A549 (cell line): Measurements from ENCODE around the gene IGFBP4. TPM values are rescaled to one million over a fixed set of nuclear protein-coding genes. Genes with fewer than 3 reads are reported as not detected.

Source experiments
- ATAC-seq, 2 experiments: fragments of 200-7000 bp in 1 of 2; fragments of >200 bp in 1 of 2; cut with Nextera tagmentation in 1 of 2; cut with Tn5 transposase in 1 of 2; 3 replicates each; pipeline versions ENCODE4 v1.8.0 to v1.9.1; 2018 to 2020; ENCODE audit warnings: mild to moderate bottlenecking in 1 of 2, moderate library complexity in 1 of 2
- CTCF ChIA-PET: fragments of 300-600 bp; sonication (Branson Sonifier 250); formaldehyde crosslinking; extraction: SDS; loops from one replicate; lab custom pipeline; 2021; ENCODE audit warnings: antibody characterized with exemption, inconsistent platforms; lab: Yijun Ruan, JAX
- POLR2A ChIA-PET: fragments of 350-600 bp; formaldehyde crosslinking; extraction: SDS; loops from one replicate; lab custom pipeline; 2021; ENCODE audit warnings: antibody characterized with exemption, inconsistent platforms; lab: Yijun Ruan, JAX
- DNase-seq, 2 experiments: peaks; one replicate each; pipeline versions ENCODE4 v3.0.0 to v3.0.0-alpha.2; 2011 to 2016; ENCODE audit warnings: low read depth in 1 of 2, low spot score in 1 of 2
- FAIRE-seq: peaks from 2 replicates; lab custom pipeline; 2011; peaks lifted over from hg19 to GRCh38; lab: Jason Lieb, UNC
- H3K27ac ChIP-seq, 2 experiments: fragments of >200 bp; sonication (Bioruptor Twin); formaldehyde crosslinking; 3 replicates each; pipeline ENCODE4 v1.5.1; 2016 to 2017
- H3K4me1 ChIP-seq: fragments of >200 bp; sonication (Bioruptor Twin); formaldehyde crosslinking; 3 replicates; pipeline ENCODE4 v1.6.1; 2016
- H3K4me2 ChIP-seq: fragments of >200 bp; sonication (Bioruptor Twin); formaldehyde crosslinking; 3 replicates; pipeline ENCODE4 v1.6.1; 2016
- H3K4me3 ChIP-seq: fragments of >200 bp; sonication (Bioruptor Twin); formaldehyde crosslinking; 3 replicates; pipeline ENCODE4 v1.5.1; 2016
- H3K9me3 ChIP-seq: fragments of >200 bp; sonication (Bioruptor Twin); formaldehyde crosslinking; 3 replicates; pipeline ENCODE4 v1.6.1; 2016
- BHLHE40 ChIP-seq: IDR thresholded peaks from 2 replicates; pipeline ENCODE4 v1.6.1; 2012; ENCODE audit warnings: low read depth, low read length, inconsistent platforms
- CEBPB ChIP-seq, 2 experiments: fragments of >200 bp in 1 of 2; sonication (Bioruptor Twin) in 1 of 2; formaldehyde crosslinking in 1 of 2; IDR thresholded peaks; 2 replicates each; pipeline ENCODE4 v1.6.1; 2012 to 2016
- CHD2 ChIP-seq: fragments of 150-350 bp; IDR thresholded peaks from 2 replicates; pipeline ENCODE4 v1.6.1; 2014; ENCODE audit warnings: low read length; ENCODE audit not compliant: partially characterized antibody
- EHF ChIP-seq: fragments of 250-450 bp; sonication (Bioruptor Pico); IDR thresholded peaks from 2 replicates; pipeline ENCODE4 v1.5.0; 2020; ENCODE audit warnings: mild to moderate bottlenecking
- FOSL2 ChIP-seq, 2 experiments: fragments of 450-650 bp in 1 of 2; fragments of >200 bp in 1 of 2; sonication (Bioruptor Twin) in 1 of 2; formaldehyde crosslinking; IDR thresholded peaks; 2 replicates each; pipeline versions ENCODE4 v1.5.0 to v1.6.1; 2016 to 2020; ENCODE audit warnings: mild to moderate bottlenecking in 1 of 2, moderate library complexity in 1 of 2
- GATA3 ChIP-seq: IDR thresholded peaks from 2 replicates; pipeline ENCODE4 v1.6.1; 2012; ENCODE audit warnings: borderline replicate concordance
- HDAC2 ChIP-seq: fragments of 200-600 bp; sonication (generic); IDR thresholded peaks from 2 replicates; pipeline ENCODE4 v1.6.1; 2016
- HOXB5 ChIP-seq: fragments of 250-450 bp; sonication (Bioruptor Pico); IDR thresholded peaks from 2 replicates; pipeline ENCODE4 v1.5.0; 2020; ENCODE audit warnings: mild to moderate bottlenecking, moderate library complexity
- MAFK ChIP-seq: fragments of 450-650 bp; IDR thresholded peaks from 2 replicates; pipeline ENCODE4 v1.6.1; 2014; ENCODE audit not compliant: partially characterized antibody
- MYC ChIP-seq: IDR thresholded peaks from 2 replicates; pipeline ENCODE4 v1.6.1; 2012; ENCODE audit warnings: mild to moderate bottlenecking, inconsistent platforms, low read length, improper control_type of control experiment, borderline replicate concordance
- POLR2AphosphoS2 ChIP-seq: conservative IDR thresholded peaks from 2 replicates; pipeline ENCODE4 v1.6.1; 2012; ENCODE audit warnings: low read length, improper control_type of control experiment, inconsistent platforms
- SMC3 ChIP-seq: fragments of >200 bp; sonication (Bioruptor Twin); formaldehyde crosslinking; IDR thresholded peaks from 3 replicates; pipeline ENCODE4 v1.6.1; 2018; ENCODE audit warnings: inconsistent platforms
- ZC3H11A ChIP-seq: fragments of 450-650 bp; IDR thresholded peaks from 2 replicates; pipeline ENCODE4 v1.6.1; 2014; ENCODE audit warnings: antibody characterized with exemption, mild to moderate bottlenecking
- WGBS: methylation state at CpG from one replicate; pipeline ENCODE4 v1.1.6; 2017; ENCODE audit errors: missing lambda C conversion rate; 5-methylcytosine and 5-hydroxymethylcytosine counted together
- polyA plus RNA-seq, 4 experiments: library from polyadenylated mRNA; depleted of rRNA in 3 of 4; stranded (reverse); fragments of >200 nt; fragmentation: RNase III in 1 of 4; extraction: RNeasy Plus Mini Kit Qiagen cat#74134 plus additional on column Dnase treatment in 1 of 4; gene quantifications; 2 replicates in 3 of 4; 3 replicates in 1 of 4; pipeline ENCODE4 v1.2.3, GENCODE V29; 2011 to 2017
- TF ChIP-seq, protein P1 (sequence below): fragments of 200-600 bp; sonication (generic); IDR thresholded peaks from 2 replicates; pipeline ENCODE4 v1.6.1; 2016; ENCODE audit warnings: antibody characterized with exemption, mild to moderate bottlenecking, moderate library complexity
- TF ChIP-seq, protein P2 (sequence below): fragments of >200 bp; sonication (Bioruptor Twin); formaldehyde crosslinking; IDR thresholded peaks from 3 replicates; pipeline ENCODE4 v1.6.1; 2016

The IGFBP4 gene
- polyA plus RNA-seq, 2 of the 4 experiments (the other 2 are of a cell fraction): 1,080 to 1,829 TPM

- TF ChIP-seq, protein P1, sequence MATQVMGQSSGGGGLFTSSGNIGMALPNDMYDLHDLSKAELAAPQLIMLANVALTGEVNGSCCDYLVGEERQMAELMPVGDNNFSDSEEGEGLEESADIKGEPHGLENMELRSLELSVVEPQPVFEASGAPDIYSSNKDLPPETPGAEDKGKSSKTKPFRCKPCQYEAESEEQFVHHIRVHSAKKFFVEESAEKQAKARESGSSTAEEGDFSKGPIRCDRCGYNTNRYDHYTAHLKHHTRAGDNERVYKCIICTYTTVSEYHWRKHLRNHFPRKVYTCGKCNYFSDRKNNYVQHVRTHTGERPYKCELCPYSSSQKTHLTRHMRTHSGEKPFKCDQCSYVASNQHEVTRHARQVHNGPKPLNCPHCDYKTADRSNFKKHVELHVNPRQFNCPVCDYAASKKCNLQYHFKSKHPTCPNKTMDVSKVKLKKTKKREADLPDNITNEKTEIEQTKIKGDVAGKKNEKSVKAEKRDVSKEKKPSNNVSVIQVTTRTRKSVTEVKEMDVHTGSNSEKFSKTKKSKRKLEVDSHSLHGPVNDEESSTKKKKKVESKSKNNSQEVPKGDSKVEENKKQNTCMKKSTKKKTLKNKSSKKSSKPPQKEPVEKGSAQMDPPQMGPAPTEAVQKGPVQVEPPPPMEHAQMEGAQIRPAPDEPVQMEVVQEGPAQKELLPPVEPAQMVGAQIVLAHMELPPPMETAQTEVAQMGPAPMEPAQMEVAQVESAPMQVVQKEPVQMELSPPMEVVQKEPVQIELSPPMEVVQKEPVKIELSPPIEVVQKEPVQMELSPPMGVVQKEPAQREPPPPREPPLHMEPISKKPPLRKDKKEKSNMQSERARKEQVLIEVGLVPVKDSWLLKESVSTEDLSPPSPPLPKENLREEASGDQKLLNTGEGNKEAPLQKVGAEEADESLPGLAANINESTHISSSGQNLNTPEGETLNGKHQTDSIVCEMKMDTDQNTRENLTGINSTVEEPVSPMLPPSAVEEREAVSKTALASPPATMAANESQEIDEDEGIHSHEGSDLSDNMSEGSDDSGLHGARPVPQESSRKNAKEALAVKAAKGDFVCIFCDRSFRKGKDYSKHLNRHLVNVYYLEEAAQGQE: no peak
- TF ChIP-seq CHD2 (peak; percentile 10), HOXB5 (peak; percentile 19), EHF (CRISPR knock-in tag) (peak; percentile 45; the same call in 1 of the 2 replicates), POLR2AphosphoS2 (peak; percentile 86), MAFK (peak; percentile 33), SMC3 (peak; percentile 19; the same call in 1 of the 3 replicates), FOSL2 (IDR thresholded peaks at IDR 0.05) (no peak), FOSL2 (CRISPR knock-in tag; IDR thresholded peaks at IDR 0.05) (peak; percentile 39; the same call in 1 of the 2 replicates), MYC (peak; percentile 21; the same call in 1 of the 2 replicates)
Observed at GRCh38 chr17:40480501-40481003, 37.3 kb downstream of the IGFBP4 start (continued).

- ChIA-PET POLR2A (interaction anchor here (0.8 to 3.0 kb wide), 3 partner anchors 11 to 68 kb away, joined by 3 to 13 read pairs (median 4); no protein-coding TSS in a partner anchor), CTCF (interaction anchor here (1.1 to 15.5 kb wide), 6 partner anchors 16 to 82 kb away, joined by 4 to 379 read pairs (median 6); no protein-coding TSS in a partner anchor)
- Histone ChIP-seq H3K4me2 (peak overlapping the region; percentile 41), H3K27ac (peak overlapping the region; percentile 96 to 97), H3K4me3 (no peak overlapping the region), H3K9me3 (no peaks in the 10 kb centered on the region), H3K4me1 (peaks cover 82% of the 10 kb centered on the region)
- no peak for TF ChIP-seq ZC3H11A
- peak; percentile 42 to 77; a peak in 3 of 4 replicates for TF ChIP-seq CEBPB (IDR thresholded peaks at IDR 0.05)
- TF ChIP-seq CHD2: no peak
- no peak for TF ChIP-seq BHLHE40
- DNase-seq (no peak), ATAC-seq (no peak), FAIRE-seq (no peak)
- 82% methylated on average over 7 of the region's 7 CpGs for WGBS
Observed at GRCh38 chr17:40481106-40481505, 37.9 kb downstream of the IGFBP4 start.

DNA sequence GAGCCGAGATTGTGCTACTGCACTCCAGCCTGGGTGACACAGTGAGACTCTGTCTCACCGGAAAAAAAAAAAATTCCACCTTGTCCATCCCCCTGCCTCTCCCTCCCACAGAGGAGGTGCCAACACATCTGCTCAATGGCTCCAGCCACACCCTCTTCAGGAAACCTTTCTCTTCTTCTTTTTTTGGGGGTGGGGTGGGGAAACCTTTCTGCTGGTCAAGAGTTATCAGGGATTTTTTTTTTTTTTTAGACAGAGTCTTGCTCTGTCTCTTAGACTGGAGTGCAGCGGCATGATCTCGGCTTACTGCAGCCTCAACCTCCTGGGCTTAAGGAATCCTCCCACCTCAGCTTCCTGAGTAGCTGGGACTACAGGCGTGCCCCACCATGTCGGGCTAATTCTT lies 39.5 kb downstream of the IGFBP4 start:
- peak overlapping the region; percentile 38 for H3K4me2 ChIP-seq

More for the DNA sequence above, 39.5 kb downstream of the IGFBP4 start:
- DNase-seq (peak in 1 of 2 experiments; percentile 86), ATAC-seq (no peak), FAIRE-seq (no peak)
- POLR2A ChIA-PET: no interaction called here
- H3K27ac ChIP-seq: peak overlapping the region; percentile 96 to 97
- H3K4me3 ChIP-seq: no peak overlapping the region
- WGBS: 61% methylated on average over 6 of the region's 6 CpGs
- CTCF ChIA-PET: interaction anchor here (0.5 to 15.5 kb wide), 7 partner anchors 11 to 783 kb away, joined by 3 to 379 read pairs (median 5); no protein-coding TSS in a partner anchor
- H3K4me1 ChIP-seq: peaks cover 82% of the 10 kb centered on the region
- TF ChIP-seq, protein P2, sequence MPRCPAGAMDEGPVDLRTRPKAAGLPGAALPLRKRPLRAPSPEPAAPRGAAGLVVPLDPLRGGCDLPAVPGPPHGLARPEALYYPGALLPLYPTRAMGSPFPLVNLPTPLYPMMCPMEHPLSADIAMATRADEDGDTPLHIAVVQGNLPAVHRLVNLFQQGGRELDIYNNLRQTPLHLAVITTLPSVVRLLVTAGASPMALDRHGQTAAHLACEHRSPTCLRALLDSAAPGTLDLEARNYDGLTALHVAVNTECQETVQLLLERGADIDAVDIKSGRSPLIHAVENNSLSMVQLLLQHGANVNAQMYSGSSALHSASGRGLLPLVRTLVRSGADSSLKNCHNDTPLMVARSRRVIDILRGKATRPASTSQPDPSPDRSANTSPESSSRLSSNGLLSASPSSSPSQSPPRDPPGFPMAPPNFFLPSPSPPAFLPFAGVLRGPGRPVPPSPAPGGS: no peak
- TF ChIP-seq HDAC2 (no peak), POLR2AphosphoS2 (peak; percentile 89), GATA3 (0 out of 2 replicates have a peak, but pooled peaks have one; percentile 6)
- H3K9me3 ChIP-seq: no peaks in the 10 kb centered on the region
